H1 (cell line): ENCODE results near the gene COG3. TPM values are rescaled to one million over a fixed set of nuclear protein-coding genes. Genes with fewer than 3 reads are reported as not detected.

ENCODE experiments used
- CTCF ChIA-PET: fragments of 300-600 bp; sonication (Branson Sonifier 250); formaldehyde crosslinking; loops from one replicate; lab custom pipeline; 2021; ENCODE audit not compliant: partially characterized antibody; lab: Charles Lee
- POLR2A ChIA-PET: fragments of 300-600 bp; sonication (Branson Sonifier 250); formaldehyde crosslinking; loops from one replicate; lab custom pipeline; 2021; ENCODE audit warnings: inconsistent platforms; ENCODE audit not compliant: partially characterized antibody; lab: Charles Lee
- DNase-seq, 2 experiments: peaks; one replicate each; pipeline versions ENCODE4 v3.0.0 to v3.0.0-alpha.2; 2010 to 2022; ENCODE audit warnings: low spot score in 2 of 2, low read depth in 1 of 2, mixed read lengths in 1 of 2
- FAIRE-seq: peaks from 2 replicates; lab custom pipeline; 2011; peaks lifted over from hg19 to GRCh38; lab: Jason Lieb, UNC
- H2AFZ ChIP-seq: 2 replicates; pipeline ENCODE4 v1.8.1; 2012; ENCODE audit warnings: low read length, inconsistent platforms
- H2AK5ac ChIP-seq: 2 replicates; pipeline ENCODE4 v1.6.1; 2013; ENCODE audit warnings: low read depth, low read length
- H2BK120ac ChIP-seq: replicated peaks from 2 replicates; pipeline ENCODE3; 2013; ENCODE audit warnings: low read depth, low read length, inconsistent platforms
- H2BK12ac ChIP-seq: 2 replicates; pipeline ENCODE4 v1.6.1; 2013; ENCODE audit warnings: low read depth, low read length
- H2BK15ac ChIP-seq: 2 replicates; pipeline ENCODE4 v1.6.1; 2013; ENCODE audit warnings: low read length
- H2BK20ac ChIP-seq: 2 replicates; pipeline ENCODE4 v1.6.1; 2013; ENCODE audit warnings: low read length
- H2BK5ac ChIP-seq: 2 replicates; pipeline ENCODE4 v1.6.1; 2013; ENCODE audit warnings: low read depth, low read length
- H3K14ac ChIP-seq: 2 replicates; pipeline ENCODE4 v1.6.1; 2013; ENCODE audit warnings: inconsistent platforms; ENCODE audit not compliant: insufficient read length
- H3K18ac ChIP-seq: 2 replicates; pipeline ENCODE4 v1.6.1; 2013; ENCODE audit warnings: low read length; ENCODE audit errors: extremely low read depth
- H3K23ac ChIP-seq: 2 replicates; pipeline ENCODE4 v1.6.1; 2013; ENCODE audit warnings: inconsistent platforms; ENCODE audit not compliant: insufficient read length
- H3K23me2 ChIP-seq: 2 replicates; pipeline ENCODE4 v1.6.1; 2013; ENCODE audit warnings: low read depth, low read length
- H3K27ac ChIP-seq: 2 replicates; pipeline ENCODE4 v1.6.1; 2011; ENCODE audit warnings: low read depth, low read length, inconsistent platforms
- H3K27me3 ChIP-seq, 4 experiments: replicated peaks in 1 of 4; 1 replicate in 1 of 4; 2 replicates in 3 of 4; pipeline versions ENCODE4 v1.6.1 to v1.8.1; 2011 to 2013; ENCODE audit warnings: low read length in 3 of 4, mild to moderate bottlenecking in 3 of 4, inconsistent platforms in 2 of 4, mixed read lengths in 2 of 4, moderate library complexity in 1 of 4; ENCODE audit not compliant: control insufficient read depth in 3 of 4, insufficient read depth in 3 of 4; ENCODE audit errors: extremely low read depth in 1 of 4
- H3K36me3 ChIP-seq, 4 experiments: 2 replicates each; pipeline versions ENCODE4 v1.6.1 to v1.8.1; 2011 to 2013; ENCODE audit warnings: mild to moderate bottlenecking in 4 of 4, low read length in 3 of 4, moderate library complexity in 2 of 4, control low read depth in 1 of 4, inconsistent platforms in 1 of 4; ENCODE audit not compliant: insufficient read depth in 4 of 4, control insufficient read depth in 2 of 4
- H3K4ac ChIP-seq: replicated peaks from 2 replicates; pipeline ENCODE3; 2013; ENCODE audit warnings: low read length, low read depth, mixed read lengths, inconsistent platforms; ENCODE audit not compliant: insufficient read length
- H3K4me1 ChIP-seq, 4 experiments: replicated peaks in 1 of 4; 1 replicate in 1 of 4; 2 replicates in 3 of 4; pipeline versions ENCODE4 v1.6.1 to v1.8.1; 2011 to 2013; ENCODE audit warnings: low read length in 3 of 4, inconsistent platforms in 2 of 4, mixed read lengths in 1 of 4; ENCODE audit not compliant: insufficient read depth in 4 of 4, control insufficient read depth in 3 of 4
- H3K4me2 ChIP-seq, 2 experiments: 2 replicates each; pipeline versions ENCODE4 v1.6.1 to v1.8.1; 2011 to 2013; ENCODE audit warnings: low read depth in 2 of 2, low read length in 2 of 2, control low read depth in 1 of 2, inconsistent platforms in 1 of 2, mild to moderate bottlenecking in 1 of 2; ENCODE audit not compliant: insufficient read depth in 1 of 2
- H3K4me3 ChIP-seq, 4 experiments: fragments of 200-600, 300-600 bp in 1 of 4; sonication (generic), shearing (Covaris generic), sonication (Bioruptor Twin) in 1 of 4; 2 replicates each; pipeline versions ENCODE4 v1.5.1 to v1.8.1; 2011 to 2016; ENCODE audit warnings: low read length in 4 of 4, low read depth in 3 of 4, control low read depth in 2 of 4, inconsistent platforms in 2 of 4, mild to moderate bottlenecking in 2 of 4, mixed read lengths in 1 of 4, moderate library complexity in 1 of 4; ENCODE audit not compliant: insufficient read depth in 2 of 4; ENCODE audit errors: extremely low read depth in 1 of 4
- H3K56ac ChIP-seq: replicated peaks from 2 replicates; pipeline ENCODE3; 2013; ENCODE audit warnings: low read depth, mild to moderate bottlenecking, mixed read lengths, low read length, inconsistent platforms; ENCODE audit not compliant: insufficient read length
- H3K79me1 ChIP-seq: 2 replicates; pipeline ENCODE4 v1.6.1; 2013; ENCODE audit warnings: low read depth, low read length, control low read depth
- H3K79me2 ChIP-seq, 2 experiments: 2 replicates each; pipeline versions ENCODE4 v1.6.1 to v1.8.1; 2012 to 2013; ENCODE audit warnings: low read length in 2 of 2, mild to moderate bottlenecking in 2 of 2, inconsistent platforms in 1 of 2; ENCODE audit not compliant: insufficient read depth in 2 of 2, control insufficient read depth in 1 of 2
- H3K9ac ChIP-seq, 4 experiments: replicated peaks in 1 of 4; 1 replicate in 1 of 4; 2 replicates in 3 of 4; pipeline versions ENCODE4 v1.6.1 to v1.8.1; 2011 to 2013; ENCODE audit warnings: low read depth in 3 of 4, low read length in 3 of 4, control low read depth in 2 of 4, mild to moderate bottlenecking in 2 of 4, moderate library complexity in 2 of 4, inconsistent platforms in 1 of 4; ENCODE audit errors: extremely low read depth in 1 of 4
- H3K9me3 ChIP-seq, 2 experiments: 2 replicates each; pipeline versions ENCODE4 v1.6.1 to v1.8.1; 2012 to 2013; ENCODE audit warnings: mild to moderate bottlenecking in 2 of 2, moderate library complexity in 2 of 2, control low read depth in 1 of 2, inconsistent platforms in 1 of 2, low read depth in 1 of 2, low read length in 1 of 2, mixed read lengths in 1 of 2; ENCODE audit not compliant: insufficient read depth in 2 of 2
- H4K20me1 ChIP-seq, 2 experiments: replicated peaks in 1 of 2; 2 replicates each; pipeline versions ENCODE3 to v1.8.1; 2011 to 2013; ENCODE audit warnings: inconsistent platforms in 2 of 2, low read length in 2 of 2, mild to moderate bottlenecking in 1 of 2; ENCODE audit not compliant: insufficient read depth in 2 of 2, control insufficient read depth in 1 of 2
- H4K5ac ChIP-seq: 2 replicates; pipeline ENCODE4 v1.6.1; 2013; ENCODE audit warnings: low read length, low read depth, mixed read lengths, inconsistent platforms; ENCODE audit not compliant: insufficient read length
- H4K8ac ChIP-seq: 2 replicates; pipeline ENCODE4 v1.8.0; 2013; ENCODE audit warnings: mild to moderate bottlenecking, moderate library complexity, low read length, inconsistent platforms; ENCODE audit not compliant: insufficient read depth; ENCODE audit errors: extremely low read depth
- H4K91ac ChIP-seq: replicated peaks from 2 replicates; pipeline ENCODE3; 2013; ENCODE audit warnings: low read length, mixed read lengths, inconsistent platforms; ENCODE audit not compliant: insufficient read length
- FOSL1 ChIP-seq: IDR thresholded peaks from 2 replicates; pipeline ENCODE4 v1.6.1; 2011; ENCODE audit warnings: mild to moderate bottlenecking, low read depth, low read length, moderate library complexity; ENCODE audit not compliant: insufficient read depth
- NRF1 ChIP-seq: IDR thresholded peaks from 2 replicates; pipeline ENCODE4 v1.6.1; 2011; ENCODE audit warnings: mild to moderate bottlenecking, low read depth, low read length, improper control_type of control experiment
- SAP30 ChIP-seq: fragments of 300-600 bp; sonication (generic); IDR thresholded peaks from 2 replicates; pipeline ENCODE4 v1.7.1; 2012; ENCODE audit warnings: low read length, moderate library complexity, mild to moderate bottlenecking, inconsistent platforms; ENCODE audit not compliant: insufficient read depth, insufficient replicate concordance
- WGBS, 2 experiments: shearing (Covaris generic) in 1 of 2; methylation state at CpG; one replicate each; pipeline versions ENCODE4 v1.1.6 to v1.1.7; 2013 to 2015; ENCODE audit warnings: low lambda C conversion rate in 2 of 2, mixed read lengths in 2 of 2, inconsistent platforms in 1 of 2, low coverage in 1 of 2, missing lambda C conversion rate in 1 of 2; ENCODE audit not compliant: insufficient replicate concordance in 2 of 2, insufficient coverage in 1 of 2, insufficient read length in 1 of 2; ENCODE audit errors: extremely low coverage in 1 of 2, missing lambda C conversion rate in 1 of 2; 5-methylcytosine and 5-hydroxymethylcytosine counted together
- polyA plus RNA-seq, 7 experiments: library from polyadenylated mRNA; depleted of rRNA in 3 of 7; stranded (reverse) in 5 of 7; unstranded in 2 of 7; fragments of >200 nt in 5 of 7; fragments of 200-250 nt in 2 of 7; gene quantifications; 1 replicate in 5 of 7; 2 replicates in 1 of 7; 4 replicates in 1 of 7; pipeline versions ENCODE4 v1.2.1 to v1.2.3, GENCODE V29; 2011 to 2013; ENCODE audit warnings: missing spikeins in 2 of 7, mixed read lengths in 2 of 7
- total RNA-seq: library from RNA; stranded (reverse); fragmentation: NEBNext Ultra II Directional; extraction: Animal tissue kit (Norgen Biotek cat#: 25700); gene quantifications from 2 replicates; pipeline ENCODE4 v1.2.1, GENCODE V29; 2021

Gene COG3
- total and polyA plus RNA-seq, 2 of the 8 experiments (the other 6 are each of a cell fraction or from before 2014, with no cell fraction given) = 12.7 to 13.5 TPM

DNA sequence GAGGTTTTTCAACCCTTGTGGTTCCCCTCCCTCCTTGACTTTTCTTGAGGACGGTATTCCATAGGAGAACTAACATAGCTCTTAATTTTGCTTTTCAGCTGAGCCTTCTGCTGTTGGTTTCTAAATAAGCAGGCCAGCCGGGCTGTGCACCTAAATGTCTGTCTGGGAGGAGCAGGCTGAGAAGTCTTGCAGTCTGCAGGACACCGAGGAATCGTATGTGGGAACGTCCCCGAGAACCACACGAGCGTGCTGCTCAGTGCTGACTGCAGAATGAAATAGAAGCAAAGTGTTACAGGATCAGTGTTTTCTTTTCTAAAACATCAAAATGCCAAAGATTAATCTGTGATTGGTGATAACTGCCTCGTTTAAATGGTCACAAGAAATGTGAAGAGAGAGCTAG, 69.9 kb downstream of the COG3 start:
- ChIA-PET CTCF (interaction anchor here (1.1 to 1.6 kb wide), 3 partner anchors 10 to 194 kb away, joined by 3 to 4 read pairs (median 4); no protein-coding TSS in a partner anchor), POLR2A (interaction anchor here (0.7 kb wide), 1 partner anchor 51 kb away, joined by 3 read pairs; no protein-coding TSS in a partner anchor)
- Histone ChIP-seq H4K5ac (no peak overlapping the region), H2BK20ac (no peak overlapping the region), H3K23me2 (no peaks in the 10 kb centered on the region), H4K8ac (no peak overlapping the region), H2AFZ (no peak overlapping the region), H2AK5ac (no peak overlapping the region), H3K79me1 (no peaks in the 10 kb centered on the region), H3K4ac (no peak overlapping the region), H3K27ac (no peak overlapping the region), H3K14ac (no peak overlapping the region), H3K9me3 (no peaks in the 10 kb centered on the region), H2BK15ac (no peak overlapping the region), H3K36me3 (peaks cover 0 to 22% (median 13%) of the 10 kb centered on the region in 4 experiments; a peak in 7 of 8 replicates), H4K91ac (no peak overlapping the region), H3K23ac (no peak overlapping the region), H4K20me1 (no peaks in the 10 kb centered on the region), H3K27me3 (no peaks in the 10 kb centered on the region), H3K4me3 (no peak overlapping the region), H2BK12ac (no peak overlapping the region), H2BK120ac (no peak overlapping the region), H3K9ac (no peak overlapping the region), H3K79me2 (no peaks in the 10 kb centered on the region), H3K4me2 (no peak overlapping the region), H3K56ac (no peak overlapping the region), H3K18ac (no peak overlapping the region), H3K4me1 (no peaks in the 10 kb centered on the region), H2BK5ac (no peak overlapping the region)
- 93% methylated on average over 9 of the region's 9 CpGs; no CpG with 5 or more reads in 1 of the 2 experiments for WGBS, 2 experiments
- TF ChIP-seq FOSL1 (no peak), SAP30 (no peak), NRF1 (no peak)
- no peak for DNase-seq
- FAIRE-seq = no peak
